ENCODE data around the gene HOMER3.
"Not testable (repeated sequence)": the region's sequence is repeated elsewhere in the genome, so short reads cannot be mapped to it uniquely, and the experiment has no call there.

The HOMER3 gene

GRCh38 chr19:18955042-18955441, 14.0 kb upstream of the HOMER3 start:
- H3K4me3 ChIP-seq (ENCODE audit: insufficient read depth, low read depth, low read length) = no peak overlapping the region
- H3K27me3 ChIP-seq (ENCODE audit: control insufficient read depth, insufficient read depth, low read length, poor library complexity, severe bottlenecking) = no peaks in the 10 kb centered on the region
- no peaks in the 10 kb centered on the region for H3K36me3 ChIP-seq (ENCODE audit: control insufficient read depth, insufficient read depth, low read length)
- WGBS, 2 experiments = 89 to 92% methylated on average over 2 of the region's 2 CpGs
- H3K27ac ChIP-seq (ENCODE audit: insufficient read depth, low read depth, low read length, poor library complexity, severe bottlenecking) = no peak overlapping the region
- H3K4me1 ChIP-seq (ENCODE audit: control insufficient read depth, insufficient read depth, low read length) = no peaks in the 10 kb centered on the region
- no peaks in the 10 kb centered on the region for H3K9me3 ChIP-seq (ENCODE audit: control insufficient read depth, low read length)

- H3K4me3 ChIP-seq (ENCODE audit: insufficient read depth, low read depth, low read length) = no peak overlapping the region
- 85 to 87% methylated on average over 3 of the region's 3 CpGs for WGBS, 2 experiments
- H3K27ac ChIP-seq (ENCODE audit: insufficient read depth, low read depth, low read length, poor library complexity, severe bottlenecking) = no peak overlapping the region
Measured at GRCh38 chr19:18954094-18954493, 13.1 kb upstream of the HOMER3 start.

GRCh38 chr19:18952364-18953003, 11.5 kb upstream of the HOMER3 start:
- H3K36me3 ChIP-seq (ENCODE audit: control insufficient read depth, insufficient read depth, low read length); H3K27ac ChIP-seq (ENCODE audit: insufficient read depth, low read depth, low read length, poor library complexity, severe bottlenecking); H3K4me3 ChIP-seq (ENCODE audit: insufficient read depth, low read depth, low read length); H3K9me3 ChIP-seq (ENCODE audit: control insufficient read depth, low read length); H3K4me1 ChIP-seq (ENCODE audit: control insufficient read depth, insufficient read depth, low read length); H3K27me3 ChIP-seq (ENCODE audit: control insufficient read depth, insufficient read depth, low read length, poor library complexity, severe bottlenecking): not testable (repeated sequence)
- 87 to 88% methylated on average over 17 of the region's 17 CpGs for WGBS, 2 experiments

More at GRCh38 chr19:18954094-18954493, 13.1 kb upstream of the HOMER3 start:
- H3K9me3 ChIP-seq (ENCODE audit: control insufficient read depth, low read length) = no peaks in the 10 kb centered on the region
- no peaks in the 10 kb centered on the region for H3K4me1 ChIP-seq (ENCODE audit: control insufficient read depth, insufficient read depth, low read length)
- no peaks in the 10 kb centered on the region for H3K36me3 ChIP-seq (ENCODE audit: control insufficient read depth, insufficient read depth, low read length)
- H3K27me3 ChIP-seq (ENCODE audit: control insufficient read depth, insufficient read depth, low read length, poor library complexity, severe bottlenecking) = no peaks in the 10 kb centered on the region

- no peaks in the 10 kb centered on the region for H3K27me3 ChIP-seq (ENCODE audit: control insufficient read depth, insufficient read depth, low read length, poor library complexity, severe bottlenecking)
- no peaks in the 10 kb centered on the region for H3K9me3 ChIP-seq (ENCODE audit: control insufficient read depth, low read length)
- no peaks in the 10 kb centered on the region for H3K4me1 ChIP-seq (ENCODE audit: control insufficient read depth, insufficient read depth, low read length)
- H3K4me3 ChIP-seq (ENCODE audit: insufficient read depth, low read depth, low read length) = no peak overlapping the region
- 89 to 90% methylated on average over 7 of the region's 7 CpGs for WGBS, 2 experiments
- H3K27ac ChIP-seq (ENCODE audit: insufficient read depth, low read depth, low read length, poor library complexity, severe bottlenecking) = no peak overlapping the region
- H3K36me3 ChIP-seq (ENCODE audit: control insufficient read depth, insufficient read depth, low read length) = no peaks in the 10 kb centered on the region
Measured at GRCh38 chr19:18951721-18952281, 10.8 kb upstream of the HOMER3 start.

GRCh38 chr19:18949858-18950257, 8.8 kb upstream of the HOMER3 start:
- Histone ChIP-seq H3K9me3 (ENCODE audit: control insufficient read depth, low read length) (no peaks in the 10 kb centered on the region), H3K27ac (ENCODE audit: insufficient read depth, low read depth, low read length, poor library complexity, severe bottlenecking) (no peak overlapping the region), H3K4me3 (ENCODE audit: insufficient read depth, low read depth, low read length) (no peak overlapping the region), H3K4me1 (ENCODE audit: control insufficient read depth, insufficient read depth, low read length) (no peaks in the 10 kb centered on the region), H3K36me3 (ENCODE audit: control insufficient read depth, insufficient read depth, low read length) (no peaks in the 10 kb centered on the region), H3K27me3 (ENCODE audit: control insufficient read depth, insufficient read depth, low read length, poor library complexity, severe bottlenecking) (no peaks in the 10 kb centered on the region)
- 83 to 95% methylated on average over 3 of the region's 3 CpGs for WGBS, 2 experiments

GRCh38 chr19:18948976-18949356, 7.9 kb upstream of the HOMER3 start:
- Histone ChIP-seq H3K4me3 (ENCODE audit: insufficient read depth, low read depth, low read length) (no peak overlapping the region), H3K4me1 (ENCODE audit: control insufficient read depth, insufficient read depth, low read length) (no peaks in the 10 kb centered on the region)

GRCh38 chr19:18948075-18948975, 7.3 kb upstream of the HOMER3 start:
- H3K4me3 ChIP-seq (ENCODE audit: insufficient read depth, low read depth, low read length) = no peak overlapping the region
- H3K27ac ChIP-seq (ENCODE audit: insufficient read depth, low read depth, low read length, poor library complexity, severe bottlenecking) = no peak overlapping the region
- H3K9me3 ChIP-seq (ENCODE audit: control insufficient read depth, low read length) = no peaks in the 10 kb centered on the region
- H3K36me3 ChIP-seq (ENCODE audit: control insufficient read depth, insufficient read depth, low read length) = no peaks in the 10 kb centered on the region
- no peaks in the 10 kb centered on the region for H3K27me3 ChIP-seq (ENCODE audit: control insufficient read depth, insufficient read depth, low read length, poor library complexity, severe bottlenecking)
- H3K4me1 ChIP-seq (ENCODE audit: control insufficient read depth, insufficient read depth, low read length) = no peaks in the 10 kb centered on the region
- WGBS, 2 experiments = 92 to 94% methylated on average over 15 of the region's 15 CpGs

More at GRCh38 chr19:18948976-18949356, 7.9 kb upstream of the HOMER3 start:
- 86 to 88% methylated on average over 5 of the region's 5 CpGs for WGBS, 2 experiments
- no peak overlapping the region for H3K27ac ChIP-seq (ENCODE audit: insufficient read depth, low read depth, low read length, poor library complexity, severe bottlenecking)
- H3K9me3 ChIP-seq (ENCODE audit: control insufficient read depth, low read length) = no peaks in the 10 kb centered on the region
- no peaks in the 10 kb centered on the region for H3K36me3 ChIP-seq (ENCODE audit: control insufficient read depth, insufficient read depth, low read length)
- no peaks in the 10 kb centered on the region for H3K27me3 ChIP-seq (ENCODE audit: control insufficient read depth, insufficient read depth, low read length, poor library complexity, severe bottlenecking)

GRCh38 chr19:18946918-18947317, 5.9 kb upstream of the HOMER3 start:
- Histone ChIP-seq H3K27ac (ENCODE audit: insufficient read depth, low read depth, low read length, poor library complexity, severe bottlenecking) (no peak overlapping the region), H3K36me3 (ENCODE audit: control insufficient read depth, insufficient read depth, low read length) (no peaks in the 10 kb centered on the region), H3K4me3 (ENCODE audit: insufficient read depth, low read depth, low read length) (no peak overlapping the region), H3K9me3 (ENCODE audit: control insufficient read depth, low read length) (no peaks in the 10 kb centered on the region), H3K4me1 (ENCODE audit: control insufficient read depth, insufficient read depth, low read length) (no peaks in the 10 kb centered on the region), H3K27me3 (ENCODE audit: control insufficient read depth, insufficient read depth, low read length, poor library complexity, severe bottlenecking) (no peaks in the 10 kb centered on the region)
- WGBS, 2 experiments = 93 to 96% methylated on average over 14 of the region's 14 CpGs

- H3K36me3 ChIP-seq (ENCODE audit: control insufficient read depth, insufficient read depth, low read length) = no peaks in the 10 kb centered on the region
- H3K4me3 ChIP-seq (ENCODE audit: insufficient read depth, low read depth, low read length) = no peak overlapping the region
- no peaks in the 10 kb centered on the region for H3K27me3 ChIP-seq (ENCODE audit: control insufficient read depth, insufficient read depth, low read length, poor library complexity, severe bottlenecking)
- H3K27ac ChIP-seq (ENCODE audit: insufficient read depth, low read depth, low read length, poor library complexity, severe bottlenecking) = no peak overlapping the region
- no peaks in the 10 kb centered on the region for H3K9me3 ChIP-seq (ENCODE audit: control insufficient read depth, low read length)
- no peaks in the 10 kb centered on the region for H3K4me1 ChIP-seq (ENCODE audit: control insufficient read depth, insufficient read depth, low read length)
Measured at GRCh38 chr19:18946335-18946734, 5.3 kb upstream of the HOMER3 start.

GRCh38 chr19:18945297-18945696, 4.3 kb upstream of the HOMER3 start:
- H3K9me3 ChIP-seq (ENCODE audit: control insufficient read depth, low read length) = no peaks in the 10 kb centered on the region
- no peaks in the 10 kb centered on the region for H3K27me3 ChIP-seq (ENCODE audit: control insufficient read depth, insufficient read depth, low read length, poor library complexity, severe bottlenecking)
- H3K4me3 ChIP-seq (ENCODE audit: insufficient read depth, low read depth, low read length) = no peak overlapping the region
- H3K36me3 ChIP-seq (ENCODE audit: control insufficient read depth, insufficient read depth, low read length) = no peaks in the 10 kb centered on the region
- H3K4me1 ChIP-seq (ENCODE audit: control insufficient read depth, insufficient read depth, low read length) = no peaks in the 10 kb centered on the region
- 90 to 92% methylated on average over 9 of the region's 9 CpGs for WGBS, 2 experiments
- H3K27ac ChIP-seq (ENCODE audit: insufficient read depth, low read depth, low read length, poor library complexity, severe bottlenecking) = no peak overlapping the region

Measured in ectodermal cell (in vitro differentiated cells).